Fibroblast of the conjunctiva (primary cell): ENCODE data around the gene SND1.

ENCODE experiments used
- DNase-seq: peaks from one replicate; pipeline ENCODE4 v3.0.0-alpha.2; 2010; ENCODE audit warnings: low read depth

SND1 gene

DNA sequence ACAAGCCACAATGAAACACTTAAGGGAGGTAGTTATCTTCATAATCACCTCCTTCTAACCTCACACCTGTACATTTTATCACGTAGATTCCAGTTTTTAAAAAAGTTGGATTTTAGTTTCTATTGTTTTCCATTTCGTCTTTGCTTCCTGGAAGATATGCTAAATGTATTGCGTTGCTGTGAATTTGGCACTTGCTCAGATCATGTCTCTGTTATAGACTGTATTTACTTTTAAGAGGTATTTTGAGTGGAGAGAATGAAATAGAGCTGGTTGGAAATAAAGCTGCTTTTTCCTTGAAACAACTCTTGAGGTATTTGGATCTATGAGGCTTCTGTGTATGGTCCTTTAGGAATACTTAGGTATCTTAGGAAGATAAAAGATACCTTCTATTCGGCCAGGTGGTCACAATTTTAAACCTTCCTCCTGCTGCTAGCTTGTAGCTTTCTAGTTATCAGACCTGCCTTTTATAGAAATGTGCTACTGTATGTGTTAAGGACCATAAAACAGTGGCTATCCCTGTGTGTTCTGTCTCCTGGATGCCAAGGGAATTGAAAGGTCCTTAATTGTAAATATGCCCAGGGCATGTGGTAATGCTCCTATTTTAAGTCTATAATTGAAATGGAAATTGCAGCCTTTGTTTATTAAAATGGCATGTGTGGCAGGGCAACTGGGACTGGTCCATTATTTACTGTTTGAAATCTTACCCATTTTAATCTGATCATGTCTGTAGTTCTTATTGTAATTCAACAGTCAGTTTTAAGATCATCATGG lies 147.7 kb downstream of the SND1 start:
- no peak for DNase-seq

DNA sequence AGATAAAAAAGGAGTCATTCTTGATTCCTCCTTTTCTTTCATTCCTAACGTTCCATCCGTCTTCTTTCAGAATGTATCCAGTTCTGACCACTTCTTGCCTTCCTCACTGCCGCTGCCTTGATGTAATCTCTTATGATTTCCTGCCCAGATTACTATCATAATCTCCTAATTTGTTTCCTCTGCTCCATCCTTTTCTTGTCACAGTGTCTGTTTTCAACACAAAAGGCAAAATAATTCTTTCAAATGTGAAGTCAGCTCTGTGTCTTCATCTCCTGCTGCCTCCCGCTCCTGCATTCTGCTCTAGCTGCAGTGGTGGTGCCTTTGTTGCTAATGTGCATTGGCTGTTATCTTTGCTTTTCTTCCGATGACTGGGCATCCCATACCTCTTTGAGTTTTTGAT lies 150.9 kb downstream of the SND1 start:
- DNase-seq = no peak

DNA sequence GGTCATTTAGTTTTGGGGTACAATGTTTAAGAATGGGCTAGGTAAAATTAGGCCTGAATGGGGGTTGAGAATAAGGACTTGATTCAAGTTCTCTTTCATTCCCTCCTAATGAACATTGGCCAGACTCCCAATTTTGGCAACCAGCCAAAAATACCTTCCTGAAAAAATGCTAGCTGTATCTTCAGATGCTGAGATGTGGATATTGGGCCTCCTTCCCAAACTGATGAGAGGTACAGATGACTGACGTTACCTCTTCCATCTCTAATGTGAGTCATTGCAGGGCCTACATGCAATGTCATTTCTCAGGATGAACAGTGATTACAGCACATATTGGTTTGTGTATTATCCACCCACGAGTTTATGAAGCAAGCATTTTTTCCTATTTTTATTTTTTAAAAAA lies 151.6 kb downstream of the SND1 start:
- DNase-seq = no peak

DNA sequence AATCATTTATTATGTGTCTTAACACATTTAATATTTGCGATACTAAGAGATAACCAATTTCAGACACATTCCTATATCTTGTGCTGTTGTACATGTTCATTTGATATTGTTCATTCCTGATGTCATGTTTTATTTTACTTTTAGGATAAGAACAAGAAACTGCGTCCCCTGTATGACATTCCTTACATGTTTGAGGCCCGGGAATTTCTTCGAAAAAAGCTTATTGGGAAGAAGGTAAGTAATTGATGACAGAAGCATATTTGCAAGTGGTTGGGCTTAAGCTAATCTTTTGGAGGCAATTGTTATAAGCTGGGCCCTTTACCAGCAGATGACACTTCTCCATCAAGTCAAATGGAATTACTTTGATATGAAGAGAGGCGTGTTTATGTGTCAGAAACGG lies 155.3 kb downstream of the SND1 start:
- no peak for DNase-seq

DNA sequence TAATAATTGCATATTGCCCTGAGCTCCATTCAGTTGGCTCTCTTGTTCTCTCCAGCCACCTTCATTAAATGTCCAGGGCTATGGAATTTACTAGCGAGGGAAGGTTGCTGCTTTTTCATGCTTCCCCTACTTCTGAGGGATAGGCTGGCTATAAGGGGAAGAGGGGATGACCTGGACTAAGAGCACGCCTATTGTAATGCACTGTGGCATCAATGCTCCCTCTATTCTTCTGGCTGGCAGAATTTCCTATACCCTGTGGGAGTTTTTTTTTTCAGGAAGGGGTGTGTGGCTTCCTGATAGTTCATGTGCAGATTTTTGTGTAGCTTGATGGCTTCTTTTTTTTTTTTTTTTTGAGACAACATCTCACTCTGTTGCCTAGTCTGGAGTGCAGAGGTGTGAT lies 155.8 kb downstream of the SND1 start:
- DNase-seq = no peak

DNA sequence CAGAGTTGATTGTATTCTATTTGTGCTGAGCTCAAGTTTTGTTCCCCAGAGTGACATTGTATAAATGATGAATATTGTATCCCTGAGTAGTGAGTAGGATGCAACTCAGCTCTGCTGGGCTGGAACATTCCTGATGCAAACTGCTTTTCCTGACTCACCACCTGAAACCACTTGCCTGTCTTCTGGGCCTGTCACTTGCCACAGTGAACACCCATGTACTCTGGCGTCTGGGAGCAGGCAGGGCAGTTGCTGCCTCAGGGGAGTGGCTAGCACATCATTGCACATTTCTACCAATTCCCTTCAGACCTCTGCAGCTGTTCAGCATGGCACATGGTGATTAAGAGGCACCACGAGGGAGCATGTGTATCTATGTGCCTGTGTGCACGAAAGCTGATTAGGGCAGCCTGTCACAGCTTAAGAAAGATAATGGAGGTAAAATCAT lies 157.3 kb downstream of the SND1 start:
- peak; percentile 14 for DNase-seq

DNA sequence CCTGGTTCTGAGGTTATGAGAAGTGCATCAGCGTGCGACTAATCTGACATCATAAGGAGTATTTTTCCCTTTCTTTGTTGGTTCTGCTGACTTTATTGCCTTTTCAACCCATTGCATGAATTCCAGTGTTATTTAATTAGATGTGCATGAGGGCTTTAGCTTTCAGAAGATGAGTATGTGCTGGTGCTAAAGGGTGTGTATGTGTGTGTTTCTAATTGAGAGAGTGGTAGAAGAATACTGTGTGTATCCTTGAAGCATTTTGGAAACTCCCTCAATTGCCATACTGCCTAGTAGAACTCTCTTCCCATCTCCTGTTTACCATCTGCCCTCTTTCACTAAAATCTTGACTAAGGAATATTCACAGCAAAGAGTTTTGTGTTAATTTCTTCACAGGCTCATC lies 158.1 kb downstream of the SND1 start:
- no peak for DNase-seq

DNA sequence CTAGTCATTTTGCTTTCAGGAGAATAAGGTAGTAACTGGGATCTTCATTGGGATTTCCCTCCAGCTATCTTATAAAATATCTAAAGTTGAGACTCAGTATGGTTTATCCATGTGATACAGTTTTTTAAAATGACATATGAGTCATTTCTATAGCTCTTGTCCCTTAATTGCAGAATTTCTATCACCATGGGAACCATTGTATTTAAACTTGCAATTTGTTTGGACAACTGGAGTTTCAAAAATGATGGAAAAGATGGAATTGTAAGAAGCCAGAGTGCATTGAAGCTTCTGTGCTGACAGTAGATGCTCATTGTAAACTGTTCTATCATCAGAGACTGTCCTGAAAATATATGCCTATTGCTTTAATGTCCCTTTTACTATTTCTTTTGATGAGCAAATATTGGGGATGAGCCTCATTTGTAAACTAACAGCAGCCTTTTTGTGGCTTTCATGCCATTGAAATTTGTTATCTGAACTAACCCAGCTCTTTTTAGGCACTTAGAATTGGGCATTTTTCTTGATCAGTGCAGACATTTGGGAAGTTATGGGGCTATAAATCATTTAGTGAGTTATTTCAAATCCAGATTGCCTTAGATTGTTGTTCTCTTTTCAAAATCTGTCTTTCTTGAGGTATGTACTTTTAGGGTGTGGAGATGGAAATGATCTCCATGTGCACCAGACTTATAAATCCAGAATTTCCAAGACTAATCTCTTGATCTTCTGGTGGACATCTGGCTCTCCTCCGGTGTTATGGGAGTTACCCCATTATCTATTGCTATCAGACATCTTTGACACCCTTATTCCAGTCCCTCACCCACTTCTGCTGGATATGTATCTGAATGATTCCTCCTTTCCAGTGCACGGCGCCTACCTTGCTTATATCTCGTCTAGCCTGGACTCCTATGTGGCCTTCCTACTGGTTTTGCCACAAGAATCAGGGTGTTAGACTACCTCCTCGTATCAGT lies 159.0 kb downstream of the SND1 start:
- DNase-seq = no peak

DNA sequence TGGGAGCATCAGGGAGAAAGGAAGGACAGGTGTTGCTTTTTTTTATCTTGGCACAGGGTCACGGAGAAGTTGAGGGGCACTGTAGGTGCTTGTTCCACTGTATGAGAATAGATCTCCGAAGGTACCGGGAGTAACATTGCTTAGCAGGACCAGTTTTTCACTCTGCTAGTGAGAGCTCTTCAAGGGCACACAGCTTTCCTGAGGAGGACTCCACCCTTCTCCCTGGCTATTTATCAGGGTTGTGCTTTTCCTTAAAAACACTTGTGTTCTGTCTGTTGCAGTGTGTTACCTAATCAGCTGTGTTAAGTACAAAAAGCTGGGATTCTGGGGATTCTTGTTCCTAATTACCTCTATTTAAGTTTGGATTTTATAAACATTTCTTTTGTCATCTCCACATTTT lies 160.5 kb downstream of the SND1 start:
- DNase-seq = no peak

DNA sequence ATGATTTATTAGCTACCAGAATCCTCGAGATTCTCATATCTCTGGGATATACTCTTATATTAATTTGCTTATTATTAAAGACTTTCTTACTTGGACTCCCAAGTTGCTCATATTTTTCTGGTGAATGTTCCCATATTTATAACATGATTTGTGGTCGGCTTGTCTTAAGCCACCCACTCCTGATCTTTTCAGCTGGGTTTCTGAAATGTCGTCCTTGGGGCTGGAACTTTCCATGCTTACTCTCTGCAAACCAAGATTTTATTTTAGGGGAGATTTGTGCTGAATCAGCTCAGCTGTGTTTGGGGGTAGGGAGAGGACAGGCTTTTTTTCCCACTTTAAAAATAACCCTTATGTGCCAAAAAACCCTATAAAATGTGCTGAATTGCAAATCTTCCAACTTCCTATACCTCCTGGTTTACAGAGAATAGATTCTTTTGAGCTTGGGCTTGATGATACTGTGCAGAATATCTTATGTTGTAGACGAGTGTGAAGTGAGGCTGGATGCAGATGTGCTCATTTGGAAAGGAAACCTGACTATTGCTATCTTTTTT lies 162.1 kb downstream of the SND1 start:
- no peak for DNase-seq

DNA sequence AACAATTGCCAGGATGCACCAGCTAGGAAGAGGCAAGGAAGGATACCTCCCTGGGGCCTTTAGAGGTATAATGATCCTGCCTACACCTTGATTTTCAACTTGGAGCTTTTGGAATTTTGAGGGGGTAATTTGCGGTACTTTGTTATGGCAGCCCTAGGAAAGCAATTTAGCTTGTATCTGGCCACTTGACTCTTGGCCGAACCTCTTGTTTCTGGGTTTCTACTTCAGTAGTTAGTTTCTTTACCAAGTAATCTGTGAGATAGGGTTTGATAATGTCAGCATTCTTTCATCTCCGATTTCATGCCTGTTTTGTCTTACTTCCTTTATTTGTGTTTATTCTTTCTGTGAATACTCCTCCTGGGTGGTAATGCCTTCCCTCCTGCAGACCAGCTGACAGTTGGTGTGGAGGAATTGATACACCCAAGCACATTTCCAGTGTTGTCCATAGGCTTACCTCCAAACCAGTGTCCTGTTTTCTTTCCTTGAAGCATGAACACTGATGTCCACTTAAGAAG lies 163.7 kb downstream of the SND1 start:
- no peak for DNase-seq

DNA sequence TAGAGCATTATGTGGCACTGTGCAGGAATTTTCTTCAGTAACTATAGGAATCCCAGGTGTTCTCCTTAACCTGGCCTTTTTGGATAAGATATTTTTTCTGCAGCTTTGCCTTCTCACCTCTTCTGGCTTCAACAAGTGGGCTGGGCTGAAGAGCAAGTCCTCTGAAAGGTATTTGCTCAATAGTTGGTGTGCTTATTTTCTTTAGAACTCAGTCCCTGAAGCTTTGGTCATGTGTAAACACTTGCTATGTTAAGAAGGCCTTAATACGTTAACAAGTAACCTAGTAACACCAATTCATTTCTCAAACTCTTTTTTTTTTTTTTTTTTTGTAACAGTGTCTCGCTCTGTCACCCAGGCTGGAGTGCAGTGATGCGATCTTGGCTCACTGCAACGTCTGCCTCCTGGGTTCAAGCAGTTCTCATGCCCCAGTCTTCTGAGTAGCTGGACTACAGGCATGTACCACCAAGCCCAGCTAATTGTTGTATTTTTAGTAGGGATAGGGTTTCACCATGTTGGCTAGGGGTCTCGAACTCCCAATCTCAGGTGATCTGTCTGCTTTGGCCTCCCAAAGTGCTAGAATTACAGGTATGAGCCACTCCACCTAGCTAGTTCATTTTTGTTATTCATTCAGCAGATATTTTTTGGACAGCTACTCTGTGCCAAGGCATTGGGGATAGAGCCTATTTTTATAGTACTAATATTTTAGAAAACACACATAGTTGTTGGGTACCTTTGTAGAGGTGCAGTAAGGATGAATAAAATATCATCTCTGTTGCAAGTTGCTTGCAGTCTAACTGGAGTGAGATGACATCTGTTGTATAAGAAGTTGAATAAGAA lies 164.6 kb downstream of the SND1 start:
- no peak for DNase-seq

DNA sequence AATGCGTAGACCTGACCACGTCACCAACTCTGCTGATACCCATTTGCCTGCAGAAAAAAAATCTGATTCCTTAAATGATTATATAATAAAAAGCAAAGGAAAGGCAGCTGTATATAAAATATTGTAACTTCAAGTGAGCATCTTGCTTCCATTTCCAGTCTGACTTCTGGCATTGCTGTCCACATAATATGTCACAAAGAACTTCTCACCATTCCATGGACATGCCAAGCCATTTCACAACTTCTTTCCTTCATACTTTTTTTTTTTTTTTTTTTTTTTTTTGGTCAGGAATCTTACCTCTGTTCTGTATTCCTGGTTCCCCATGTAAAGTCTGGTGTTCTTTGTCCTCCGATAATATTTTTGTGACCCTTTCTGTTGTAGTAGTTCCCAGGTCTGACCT lies 165.5 kb downstream of the SND1 start:
- no peak for DNase-seq

DNA sequence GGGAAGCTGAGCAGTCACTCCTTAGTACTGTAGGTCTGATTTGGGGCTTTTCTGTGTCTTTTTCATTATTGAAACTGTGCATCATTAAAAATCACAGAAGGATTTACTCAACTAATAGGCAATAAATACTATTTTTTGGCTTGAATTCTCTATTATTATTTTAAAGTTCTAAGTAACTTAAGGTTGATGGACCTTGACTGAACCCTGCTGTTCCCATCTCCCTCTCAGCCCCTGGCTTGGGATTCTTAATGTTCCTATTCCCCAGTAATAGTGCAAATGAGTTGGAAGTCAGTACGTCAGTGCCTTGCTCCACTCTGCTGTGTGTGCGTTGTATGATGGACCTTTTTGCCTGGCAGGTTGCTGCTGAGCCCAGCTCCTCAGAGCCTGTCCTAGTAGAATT lies 166.3 kb downstream of the SND1 start:
- no peak for DNase-seq

DNA sequence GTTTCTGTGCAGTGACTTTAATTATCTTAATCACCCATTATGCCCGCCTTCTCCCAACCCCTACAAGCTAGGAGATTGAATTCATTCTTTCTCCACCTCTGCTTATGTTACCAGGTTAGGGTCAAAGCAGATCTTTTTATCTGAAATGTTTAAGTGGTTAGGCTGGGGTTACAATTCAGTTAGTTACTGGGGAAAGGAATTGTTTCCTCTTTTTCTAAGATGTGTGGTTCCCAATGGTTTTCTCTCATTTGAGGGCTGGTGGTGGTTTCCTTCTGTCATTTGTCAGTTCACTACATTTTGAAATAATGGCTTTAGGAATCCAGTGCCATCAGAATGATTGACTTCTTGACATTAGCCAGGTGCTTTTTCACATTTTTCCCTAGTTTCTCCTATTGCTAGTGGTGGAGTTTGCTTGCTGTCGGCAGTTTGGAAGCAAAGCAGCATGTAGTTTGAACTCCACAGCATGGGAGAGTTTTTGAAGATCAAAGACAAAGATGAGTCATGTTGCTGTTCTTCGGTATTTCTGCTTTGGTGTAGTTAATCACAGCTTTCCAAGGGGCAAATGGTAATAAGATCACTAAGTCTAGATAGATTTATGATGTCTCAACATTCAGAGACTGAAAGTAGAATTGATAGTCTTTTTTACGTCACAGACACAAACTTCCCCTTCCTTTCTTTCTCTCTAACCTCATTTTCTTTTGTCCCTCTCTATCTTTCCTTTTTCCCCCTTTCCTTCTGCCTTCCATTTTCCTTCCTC lies 168.2 kb downstream of the SND1 start:
- peak; percentile 12 for DNase-seq

DNA sequence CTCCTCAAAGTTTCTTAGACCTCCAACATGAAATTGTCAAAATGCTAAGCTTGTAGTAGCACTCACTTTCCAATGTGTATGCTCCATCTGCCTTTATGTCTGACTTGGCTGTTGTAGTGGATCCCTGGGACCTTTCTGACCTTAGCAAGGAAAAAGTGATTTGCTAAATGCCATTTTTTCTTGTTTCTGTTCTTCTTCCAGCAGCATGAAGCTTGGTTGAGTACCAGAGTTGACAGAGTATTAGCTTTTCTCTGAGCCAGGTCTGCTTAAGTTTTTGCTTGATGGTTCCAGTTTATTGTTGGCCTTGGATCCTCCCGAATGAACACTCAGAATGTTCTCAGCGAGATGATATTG lies 168.7 kb downstream of the SND1 start:
- DNase-seq = no peak

DNA sequence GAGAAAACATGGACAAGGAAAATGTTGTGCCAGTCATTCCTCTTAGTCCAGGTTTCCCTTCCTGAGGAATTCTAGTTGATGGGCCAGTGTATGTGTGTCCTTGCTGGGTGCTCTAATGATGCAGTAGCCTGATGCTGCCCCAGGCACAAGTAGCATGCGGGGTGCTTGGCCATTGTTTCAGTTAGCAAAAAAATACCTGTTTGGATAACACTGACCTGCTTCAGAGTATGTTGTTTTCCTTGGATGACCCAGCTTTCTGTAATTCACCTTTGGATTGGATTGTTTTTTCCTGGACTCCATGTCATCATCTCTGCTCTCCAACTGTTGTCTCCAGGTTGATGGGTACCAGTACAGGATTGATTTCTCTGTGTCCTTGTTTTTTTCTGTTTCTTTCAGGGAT lies 169.2 kb downstream of the SND1 start:
- DNase-seq = no peak

DNA sequence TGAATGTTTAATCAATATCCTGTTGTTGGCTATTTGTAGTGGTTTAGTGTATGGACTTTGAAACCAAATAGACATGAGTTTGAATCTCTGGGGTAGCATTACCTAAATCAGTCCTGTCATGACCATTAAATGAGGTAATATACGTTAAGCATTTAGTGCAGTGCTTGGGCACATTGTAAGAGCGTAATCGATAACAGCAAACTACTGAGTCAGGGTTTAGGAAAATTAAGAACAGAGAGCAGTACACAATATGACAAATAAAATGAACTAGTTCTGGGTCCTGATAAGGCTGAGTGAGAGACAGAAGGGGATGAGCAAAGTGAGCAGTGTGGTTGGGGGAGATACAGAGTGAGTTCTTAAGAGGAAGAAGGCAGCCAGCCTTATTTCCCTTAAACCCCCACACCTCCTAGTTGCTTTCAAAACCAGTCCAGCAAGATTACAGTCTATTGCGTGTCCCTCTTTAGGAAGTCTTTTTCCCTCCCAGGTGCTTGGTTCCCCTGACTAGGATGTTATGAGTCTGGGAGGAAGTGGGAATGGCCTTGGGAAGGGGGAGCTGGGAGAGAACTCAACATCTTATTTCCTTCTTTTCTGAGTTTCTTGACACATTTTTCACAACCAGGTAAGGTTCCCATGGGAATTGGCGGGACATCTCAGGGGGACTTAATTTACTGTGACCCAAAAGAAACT lies 171.0 kb downstream of the SND1 start:
- no peak for DNase-seq

DNA sequence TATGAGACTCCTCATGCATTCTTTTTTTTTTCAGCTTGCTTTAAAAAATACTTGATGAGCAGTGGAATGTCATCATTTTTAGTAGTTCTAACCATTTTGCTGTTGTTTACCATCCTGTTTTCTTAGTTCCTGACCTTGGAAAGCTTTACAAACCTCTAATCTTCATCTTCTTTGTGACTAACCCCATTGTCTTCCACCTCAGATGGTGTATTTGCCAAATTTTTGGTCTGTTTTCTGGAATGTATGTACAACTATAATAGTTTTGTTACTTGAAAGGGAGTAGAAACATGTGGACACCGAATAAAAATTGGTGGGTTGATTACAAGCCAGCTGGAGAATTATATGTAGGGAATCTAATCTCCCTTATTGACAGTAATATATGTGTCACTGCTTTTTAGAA lies 172.7 kb downstream of the SND1 start:
- no peak for DNase-seq

DNA sequence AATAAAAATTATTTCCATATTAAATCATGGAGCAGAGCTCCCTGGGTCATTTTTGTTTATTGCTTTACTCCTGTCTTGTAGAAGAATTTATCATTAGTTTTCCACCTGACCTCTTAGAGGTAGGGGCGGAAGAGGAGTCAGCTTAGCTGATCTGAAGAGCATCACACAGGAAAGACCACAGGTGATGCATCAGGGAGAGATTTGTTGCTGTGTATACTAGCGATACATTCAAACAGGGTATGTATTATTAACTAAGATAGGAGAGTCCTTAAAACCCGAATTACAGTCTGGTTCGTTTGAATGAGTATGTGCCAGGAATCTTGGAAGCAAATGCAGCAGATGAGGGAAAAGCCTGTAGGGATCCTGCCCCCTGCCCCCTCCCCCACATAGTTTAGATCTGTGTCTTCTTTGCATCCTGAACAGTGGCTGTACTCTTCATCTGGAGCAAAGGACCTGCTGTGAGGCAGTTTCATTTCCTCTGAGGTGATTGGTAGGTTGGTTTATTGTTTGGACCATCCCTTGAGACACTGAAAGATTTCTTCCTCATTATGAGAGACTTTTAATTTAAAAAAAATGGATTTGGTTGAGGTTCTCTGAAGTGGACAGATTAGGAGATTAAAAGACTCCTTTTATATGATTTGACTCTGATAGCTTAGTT lies 177.0 kb downstream of the SND1 start:
- no peak for DNase-seq
